Kidney epithelial cell (primary cell): ENCODE data around the gene MB21D2. TPM values are rescaled to one million over a fixed set of nuclear protein-coding genes. Genes with fewer than 3 reads are reported as not detected.

ENCODE experiments used
- DNase-seq: peaks from one replicate; pipeline ENCODE4 v3.0.0-alpha.2; 2010; ENCODE audit warnings: low read depth
- H3K27me3 ChIP-seq: 2 replicates; pipeline ENCODE4 v1.6.0; 2011; ENCODE audit warnings: low read length; ENCODE audit not compliant: control insufficient read depth, insufficient read depth
- H3K36me3 ChIP-seq: 2 replicates; pipeline ENCODE4 v1.5.1; 2011; ENCODE audit warnings: low read length; ENCODE audit not compliant: control insufficient read depth, insufficient read depth
- H3K4me3 ChIP-seq: 2 replicates; pipeline ENCODE4 v1.5.1; 2011; ENCODE audit warnings: low read depth, mild to moderate bottlenecking, control low read depth, low read length
- total RNA-seq: library from RNA; depleted of rRNA; stranded (reverse); fragments of >200 nt; gene quantifications from 2 replicates; pipeline ENCODE4 v1.2.3, GENCODE V29; 2015
- TF ChIP-seq, protein P1 (sequence below): IDR thresholded peaks from 2 replicates; pipeline ENCODE4 v1.5.1; 2011; ENCODE audit warnings: mild to moderate bottlenecking, moderate library complexity, low read length, control low read depth, inconsistent platforms; ENCODE audit not compliant: insufficient read depth, poor library complexity, severe bottlenecking

The MB21D2 gene
- total RNA-seq, 1 donor from 2014 or later: 18.9 TPM

DNA sequence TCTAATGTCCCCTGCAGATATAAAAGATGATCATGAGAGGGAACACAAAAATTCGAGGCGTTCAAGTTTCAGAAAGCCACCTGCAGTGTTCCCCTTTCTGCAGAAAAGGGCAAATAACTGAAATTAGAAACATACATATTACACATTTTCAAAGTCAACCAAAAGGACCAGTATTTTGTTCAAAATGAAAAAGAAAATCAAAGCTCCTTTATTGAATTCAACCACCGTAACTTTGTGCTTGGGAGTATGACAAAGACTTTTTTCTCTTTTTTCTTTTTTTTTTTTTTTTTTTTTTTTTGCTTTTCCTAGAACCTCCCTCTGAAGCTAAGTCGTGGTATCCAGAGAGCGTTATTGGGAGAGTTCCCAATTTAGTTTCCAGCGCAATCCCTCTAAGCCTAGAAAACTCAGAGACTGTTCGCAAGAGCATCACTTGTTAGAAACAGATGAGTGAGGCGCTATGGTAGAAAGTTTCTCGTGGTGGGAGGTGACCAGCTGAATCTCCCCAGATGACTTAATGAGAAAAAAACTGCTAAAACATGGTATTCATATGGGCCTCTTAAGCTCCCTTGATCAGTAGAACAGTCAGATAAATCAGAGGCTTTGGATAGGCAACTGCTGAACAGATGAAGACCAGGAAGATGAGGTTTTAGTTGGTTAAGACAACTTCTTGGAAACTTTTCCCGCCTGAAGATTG, 77.4 kb downstream of the MB21D2 start:
- H3K36me3 ChIP-seq: no peaks in the 10 kb centered on the region
- no peak overlapping the region for H3K4me3 ChIP-seq
- TF ChIP-seq, protein P1, sequence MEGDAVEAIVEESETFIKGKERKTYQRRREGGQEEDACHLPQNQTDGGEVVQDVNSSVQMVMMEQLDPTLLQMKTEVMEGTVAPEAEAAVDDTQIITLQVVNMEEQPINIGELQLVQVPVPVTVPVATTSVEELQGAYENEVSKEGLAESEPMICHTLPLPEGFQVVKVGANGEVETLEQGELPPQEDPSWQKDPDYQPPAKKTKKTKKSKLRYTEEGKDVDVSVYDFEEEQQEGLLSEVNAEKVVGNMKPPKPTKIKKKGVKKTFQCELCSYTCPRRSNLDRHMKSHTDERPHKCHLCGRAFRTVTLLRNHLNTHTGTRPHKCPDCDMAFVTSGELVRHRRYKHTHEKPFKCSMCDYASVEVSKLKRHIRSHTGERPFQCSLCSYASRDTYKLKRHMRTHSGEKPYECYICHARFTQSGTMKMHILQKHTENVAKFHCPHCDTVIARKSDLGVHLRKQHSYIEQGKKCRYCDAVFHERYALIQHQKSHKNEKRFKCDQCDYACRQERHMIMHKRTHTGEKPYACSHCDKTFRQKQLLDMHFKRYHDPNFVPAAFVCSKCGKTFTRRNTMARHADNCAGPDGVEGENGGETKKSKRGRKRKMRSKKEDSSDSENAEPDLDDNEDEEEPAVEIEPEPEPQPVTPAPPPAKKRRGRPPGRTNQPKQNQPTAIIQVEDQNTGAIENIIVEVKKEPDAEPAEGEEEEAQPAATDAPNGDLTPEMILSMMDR: no peak
- no peaks in the 10 kb centered on the region for H3K27me3 ChIP-seq
- DNase-seq: no peak

DNA sequence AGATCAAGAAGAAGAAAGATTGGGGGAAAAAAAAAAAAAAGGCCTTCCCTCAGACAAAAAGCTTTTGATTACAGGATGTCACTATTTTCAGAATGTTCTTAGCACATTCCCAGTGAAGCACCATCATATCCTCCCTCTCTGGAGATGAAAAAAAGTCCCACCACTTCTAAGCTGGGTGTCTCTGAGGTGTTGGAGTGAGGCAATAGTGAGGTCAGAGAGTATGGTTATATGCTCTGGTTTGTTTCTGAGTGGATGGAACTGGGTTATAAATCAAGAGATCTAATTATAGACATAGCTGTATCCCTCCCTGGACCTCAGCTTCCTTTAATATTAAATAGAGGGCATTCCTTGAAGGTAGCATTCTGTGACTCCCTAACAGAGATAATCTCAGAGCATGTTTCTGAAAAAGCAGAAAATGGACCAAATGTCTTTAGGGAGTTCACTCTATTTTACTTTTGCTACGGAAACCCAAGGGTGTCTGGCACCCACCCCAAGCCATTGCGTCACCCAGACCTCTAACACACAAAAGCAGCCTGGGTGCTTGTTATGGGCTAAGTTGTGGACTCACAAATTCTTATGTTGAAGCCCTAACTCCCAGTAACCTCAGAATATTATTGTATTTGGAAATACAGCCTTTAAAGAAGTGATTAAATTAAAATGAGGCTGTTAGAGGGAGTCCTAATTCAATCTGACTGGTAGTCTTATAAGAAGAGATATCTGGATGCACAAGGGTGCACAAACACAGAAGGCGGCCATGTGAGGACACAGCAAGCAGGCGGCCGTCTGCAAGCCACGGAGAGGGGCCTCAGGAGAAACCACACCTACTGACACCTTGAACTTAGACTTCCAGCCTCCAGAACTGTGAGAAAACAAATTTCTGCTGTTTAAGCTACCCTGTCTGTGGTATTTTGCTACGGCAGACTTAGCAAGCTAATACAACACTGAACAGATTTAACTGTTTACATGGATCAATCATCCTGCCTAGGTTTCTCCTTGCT, 81.5 kb downstream of the MB21D2 start:
- TF ChIP-seq, protein P1: no peak
- DNase-seq: peak; percentile 72
- Histone ChIP-seq H3K27me3 (no peaks in the 10 kb centered on the region), H3K4me3 (no peak overlapping the region), H3K36me3 (no peaks in the 10 kb centered on the region)

DNA sequence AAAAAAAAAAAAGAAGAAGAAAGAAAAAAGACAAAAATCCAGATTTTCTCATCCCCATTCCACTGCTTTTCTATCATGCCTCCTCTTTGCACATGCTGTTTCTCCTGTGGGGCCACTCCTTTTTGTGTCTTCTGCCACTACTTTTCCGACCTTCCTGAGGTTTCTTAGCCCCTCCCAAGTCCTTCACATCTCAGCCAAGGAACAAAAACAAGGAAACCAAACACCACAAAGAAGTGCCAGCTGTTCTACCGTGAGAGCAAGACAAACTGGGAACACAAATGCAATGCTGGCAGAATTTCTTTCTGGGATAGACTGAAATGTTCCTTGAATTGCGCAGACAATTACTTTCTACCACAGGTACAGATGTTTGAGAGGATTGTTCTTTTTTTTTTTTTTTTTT, 83.2 kb downstream of the MB21D2 start:
- no peaks in the 10 kb centered on the region for H3K36me3 ChIP-seq
- no peak for DNase-seq
- H3K27me3 ChIP-seq: no peaks in the 10 kb centered on the region
- TF ChIP-seq, protein P1: no peak
- no peak overlapping the region for H3K4me3 ChIP-seq

DNA sequence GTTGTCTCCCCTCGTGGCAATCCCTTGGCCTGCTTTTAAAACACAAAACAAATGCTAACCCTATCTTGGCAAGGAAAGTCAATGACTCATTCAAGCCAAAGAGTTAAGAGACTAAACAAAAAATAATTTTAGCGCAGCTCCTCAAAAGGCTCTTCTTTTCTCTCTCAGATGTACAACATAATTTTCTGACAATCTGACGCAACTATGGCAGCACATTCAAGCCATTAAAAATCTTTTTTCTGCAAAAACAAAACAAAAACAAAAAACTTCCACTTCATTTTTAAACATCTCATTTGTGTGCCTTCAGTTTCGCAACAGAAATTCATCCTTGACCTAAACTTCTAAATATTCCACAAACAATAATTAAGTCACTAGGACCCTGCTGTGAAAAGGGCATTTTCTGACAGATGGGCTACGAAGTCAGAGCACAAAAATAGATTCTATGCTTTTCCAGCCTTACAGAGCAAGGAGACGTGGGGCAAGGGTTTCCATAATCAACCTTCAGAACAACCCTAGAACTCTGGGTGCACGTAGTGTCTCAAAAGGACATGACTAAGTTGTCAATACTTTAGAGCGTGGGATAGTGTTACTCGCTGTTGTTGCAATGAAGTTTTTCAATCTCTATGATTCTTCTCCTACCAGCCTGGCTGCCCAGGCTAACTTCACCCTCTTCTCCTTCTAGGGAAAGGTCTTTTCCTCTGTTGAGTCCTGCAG, 84.3 kb downstream of the MB21D2 start:
- no peak overlapping the region for H3K4me3 ChIP-seq
- no peaks in the 10 kb centered on the region for H3K36me3 ChIP-seq
- no peaks in the 10 kb centered on the region for H3K27me3 ChIP-seq
- no peak for DNase-seq
- TF ChIP-seq, protein P1: no peak

DNA sequence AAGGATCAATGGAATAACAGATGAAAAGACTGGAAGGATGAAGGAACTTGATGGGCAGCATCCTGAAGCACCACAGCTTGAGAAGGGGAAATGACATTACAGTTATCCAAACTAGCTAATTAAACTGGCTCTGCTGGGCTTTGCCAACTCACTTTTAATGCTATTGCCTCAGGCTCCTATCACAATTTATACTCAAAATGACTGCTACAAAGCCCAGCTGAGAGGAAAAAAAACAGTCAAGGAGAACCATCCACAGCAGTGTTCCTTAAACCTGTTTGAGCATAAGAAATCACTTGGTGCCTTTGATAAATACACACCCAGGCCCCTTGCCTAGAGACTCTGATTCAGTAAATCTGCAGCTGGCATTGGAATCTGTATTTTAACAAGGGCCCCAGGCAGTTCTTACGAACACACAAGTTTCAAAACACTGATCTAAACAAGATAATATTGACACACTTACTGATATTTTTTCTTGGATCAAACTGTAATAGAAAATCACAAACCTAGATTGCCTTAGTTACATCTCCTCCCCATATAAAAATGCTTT, 85.8 kb downstream of the MB21D2 start:
- no peaks in the 10 kb centered on the region for H3K27me3 ChIP-seq
- DNase-seq: no peak
- H3K36me3 ChIP-seq: no peaks in the 10 kb centered on the region
- no peak overlapping the region for H3K4me3 ChIP-seq
- TF ChIP-seq, protein P1: no peak
